ENCODE measurements around the gene PRAMEF10.
"Not testable (repeated sequence)": the region's sequence is repeated elsewhere in the genome, so short reads cannot be mapped to it uniquely, and the experiment has no call there.

Gene PRAMEF10

GRCh38 chr1:12898170-12898569 lies at the start of gene PRAMEF10:
Gene PRAMEF10, minus strand, starts transcription at chr1:12898270. Its CDS starts 2,423 bp downstream, at chr1:12895847.
- DNase-seq (ENCODE audit: low spot score): not testable (repeated sequence)

DNA sequence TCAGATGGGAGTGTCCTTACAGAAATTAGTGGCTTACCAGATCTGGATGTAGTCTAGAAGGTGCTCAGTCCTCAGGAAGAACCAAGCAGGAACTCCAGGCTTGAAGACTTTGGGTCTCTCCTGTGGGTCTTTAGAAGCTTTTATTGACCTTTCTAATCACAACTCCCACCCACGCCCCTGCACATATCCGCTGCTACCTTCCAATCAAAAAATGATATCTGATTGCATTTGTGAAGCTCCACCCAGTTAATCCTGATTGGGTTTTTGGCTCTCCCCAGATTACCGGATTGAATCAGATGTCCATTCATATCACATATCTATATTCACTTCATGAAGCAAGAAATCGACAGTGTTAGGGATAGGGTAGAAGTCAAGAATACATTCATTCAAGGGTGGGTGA lies 49.4 kb upstream of the PRAMEF10 start, which contains the start of gene PRAMEF6:
Gene PRAMEF6, minus strand, starts transcription at position 101 of the 400 bp plus-strand sequence. CDS start 5,062 bp downstream, outside the sequence.
- not testable (repeated sequence) for DNase-seq (ENCODE audit: low spot score)

GRCh38 chr1:12924368-12924767 lies 26.3 kb upstream of the PRAMEF10 start:
- DNase-seq (ENCODE audit: low spot score): not testable (repeated sequence)

DNA sequence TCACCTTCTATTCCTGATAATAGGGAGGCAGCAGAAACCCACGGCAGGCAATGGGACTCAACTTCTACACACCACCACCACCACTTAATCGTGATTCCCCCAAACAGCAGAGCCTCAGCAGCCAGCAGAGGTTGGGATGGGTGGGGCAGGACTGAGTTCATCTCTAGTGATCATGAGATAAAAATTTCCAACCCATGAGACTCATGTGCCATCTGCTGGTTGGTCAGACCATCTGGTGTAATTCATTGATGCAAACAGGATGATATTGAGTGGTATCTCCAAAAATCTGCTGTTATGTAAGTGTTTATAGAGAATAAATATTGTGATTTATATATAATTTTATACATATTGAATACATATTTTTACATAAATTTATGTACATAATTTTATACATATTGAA lies 23.7 kb upstream of the PRAMEF10 start:
- not testable (repeated sequence) for DNase-seq (ENCODE audit: low spot score)

DNA sequence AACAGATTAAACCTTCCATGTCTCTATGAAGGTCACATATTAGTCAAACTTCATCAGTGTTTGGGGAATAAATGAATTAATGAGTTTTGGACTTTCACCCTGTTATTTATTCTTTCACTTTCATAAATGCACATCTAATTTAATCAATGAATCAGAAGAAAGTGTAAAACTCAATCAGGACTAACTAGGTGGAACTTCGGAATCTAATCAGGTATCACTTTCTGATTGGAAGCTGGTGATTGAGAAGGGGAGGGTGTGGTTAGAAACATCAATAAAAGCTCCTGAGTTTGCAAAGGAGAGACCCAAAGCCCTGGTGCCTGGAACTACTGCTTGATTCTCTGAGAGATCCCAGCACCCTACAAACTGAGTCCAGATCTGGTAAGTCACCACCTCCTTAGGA lies 18.2 kb upstream of the PRAMEF10 start, which contains the start of gene PRAMEF7:
Gene PRAMEF7, plus strand, starts transcription at position 301 of the 400 bp plus-strand sequence. CDS start 1,083 bp downstream, outside the sequence.
- not testable (repeated sequence) for DNase-seq (ENCODE audit: low spot score)

- not testable (repeated sequence) for DNase-seq (ENCODE audit: low spot score)
These were observed 5.9 kb upstream of the PRAMEF10 start for GRCh38 chr1:12903793-12904572.

GRCh38 chr1:12899186-12899585 lies 1.1 kb upstream of the PRAMEF10 start:
- DNase-seq (ENCODE audit: low spot score): not testable (repeated sequence)

DNA sequence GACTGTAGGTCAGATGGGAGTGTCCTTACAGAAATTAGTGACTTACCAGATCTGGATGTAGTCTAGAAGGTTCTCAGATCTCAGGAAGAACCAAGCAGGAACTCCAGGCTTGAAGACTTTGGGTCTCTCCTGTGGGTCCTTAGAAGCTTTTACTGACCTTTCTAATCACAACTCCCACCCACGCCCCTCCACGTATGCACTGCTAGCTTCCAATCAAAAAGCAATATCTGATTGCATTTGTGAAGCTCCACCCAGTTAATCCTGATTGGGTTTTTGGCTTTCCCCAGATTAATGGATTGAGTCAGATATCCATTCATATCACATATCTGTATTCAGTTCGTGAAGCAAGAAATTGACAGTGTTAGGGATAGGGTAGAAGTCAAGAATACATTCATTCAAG lies 12.0 kb downstream of the PRAMEF10 start, which contains the start of gene PRAMEF4:
Gene PRAMEF4, minus strand, starts transcription at position 101 of the 400 bp plus-strand sequence. CDS start 2,807 bp downstream, outside the sequence.
- not testable (repeated sequence) for DNase-seq (ENCODE audit: low spot score)

- not testable (repeated sequence) for DNase-seq (ENCODE audit: low spot score)
These were observed 19.6 kb downstream of the PRAMEF10 start for GRCh38 chr1:12878453-12878852.

- DNase-seq (ENCODE audit: low spot score): not testable (repeated sequence)
These were observed 34.8 kb downstream of the PRAMEF10 start for GRCh38 chr1:12863131-12863880.

GRCh38 chr1:12856786-12857185 lies 41.3 kb downstream of the PRAMEF10 start, which contains the start of gene PRAMEF2:
Gene PRAMEF2, plus strand, starts transcription at chr1:12857086. Its CDS starts 1,924 bp downstream, at chr1:12859010.
- not testable (repeated sequence) for DNase-seq (ENCODE audit: low spot score)

- peak; percentile 81 for DNase-seq (ENCODE audit: low spot score)
These were observed 46.3 kb downstream of the PRAMEF10 start for GRCh38 chr1:12851779-12852178.

DNA sequence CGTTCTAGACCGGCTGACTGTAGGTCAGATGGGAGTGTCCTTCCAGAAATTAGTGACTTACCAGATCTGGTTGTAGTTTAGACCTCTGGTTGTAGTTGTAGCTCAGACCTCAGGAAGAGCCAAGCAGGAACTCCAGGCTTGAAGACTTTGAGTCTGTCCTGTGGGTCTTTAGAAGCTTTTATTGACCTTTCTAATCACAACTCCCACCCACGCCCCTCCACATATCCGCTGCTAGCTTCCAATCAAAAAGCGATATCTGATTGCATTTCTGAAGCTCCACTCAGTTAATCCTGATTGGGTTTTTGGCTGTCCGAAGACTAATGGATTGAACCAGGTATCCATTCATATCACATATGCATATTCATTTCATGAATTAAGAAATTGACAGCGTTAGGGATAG lies 49.5 kb downstream of the PRAMEF10 start, which contains the start of gene HNRNPCL1:
Gene HNRNPCL1, minus strand, starts transcription at position 101 of the 400 bp plus-strand sequence. CDS start 431 bp downstream, outside the sequence.
- not testable (repeated sequence) for DNase-seq (ENCODE audit: low spot score)
